ENCODE measurements around the gene ETS1.

DNA sequence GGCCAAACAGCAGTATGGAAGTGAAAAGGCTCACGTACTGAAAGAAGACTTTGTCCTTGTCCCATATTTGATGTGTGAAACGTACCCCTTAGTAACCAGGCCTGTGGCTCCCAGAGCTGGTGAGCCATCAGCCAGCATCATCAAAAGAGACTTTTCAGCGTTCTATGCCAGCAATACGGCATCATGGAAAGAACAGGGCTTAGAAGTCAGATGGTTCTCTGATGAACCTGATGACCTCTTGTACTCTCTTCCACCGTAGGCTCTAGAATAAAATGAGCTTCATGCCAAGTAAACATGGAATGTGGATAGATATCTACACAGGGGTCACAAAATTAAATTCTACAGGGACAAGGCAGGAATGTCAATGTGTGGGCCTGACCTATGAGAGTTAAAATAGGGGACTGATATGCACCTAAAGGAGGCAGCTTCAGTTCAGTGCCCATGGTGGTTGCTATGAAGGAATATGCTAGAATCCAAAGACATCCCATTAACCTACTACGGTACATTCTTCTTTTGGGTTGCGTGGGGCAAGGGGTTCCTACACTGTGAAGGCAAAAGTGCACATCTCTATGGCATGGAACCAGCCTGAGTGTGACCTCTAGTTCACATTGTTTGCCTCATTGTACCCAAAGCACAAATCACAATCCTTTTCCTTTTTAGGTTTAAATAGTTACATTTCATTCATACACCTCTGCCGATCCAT is 130.6 kb downstream of the ETS1 start:
- TF ChIP-seq, protein P1, sequence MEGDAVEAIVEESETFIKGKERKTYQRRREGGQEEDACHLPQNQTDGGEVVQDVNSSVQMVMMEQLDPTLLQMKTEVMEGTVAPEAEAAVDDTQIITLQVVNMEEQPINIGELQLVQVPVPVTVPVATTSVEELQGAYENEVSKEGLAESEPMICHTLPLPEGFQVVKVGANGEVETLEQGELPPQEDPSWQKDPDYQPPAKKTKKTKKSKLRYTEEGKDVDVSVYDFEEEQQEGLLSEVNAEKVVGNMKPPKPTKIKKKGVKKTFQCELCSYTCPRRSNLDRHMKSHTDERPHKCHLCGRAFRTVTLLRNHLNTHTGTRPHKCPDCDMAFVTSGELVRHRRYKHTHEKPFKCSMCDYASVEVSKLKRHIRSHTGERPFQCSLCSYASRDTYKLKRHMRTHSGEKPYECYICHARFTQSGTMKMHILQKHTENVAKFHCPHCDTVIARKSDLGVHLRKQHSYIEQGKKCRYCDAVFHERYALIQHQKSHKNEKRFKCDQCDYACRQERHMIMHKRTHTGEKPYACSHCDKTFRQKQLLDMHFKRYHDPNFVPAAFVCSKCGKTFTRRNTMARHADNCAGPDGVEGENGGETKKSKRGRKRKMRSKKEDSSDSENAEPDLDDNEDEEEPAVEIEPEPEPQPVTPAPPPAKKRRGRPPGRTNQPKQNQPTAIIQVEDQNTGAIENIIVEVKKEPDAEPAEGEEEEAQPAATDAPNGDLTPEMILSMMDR (IDR thresholded peaks at IDR 0.05), result no peak
- no peak for TF ChIP-seq POLR2A (IDR thresholded peaks at IDR 0.05)
- no peak for TF ChIP-seq POLR2AphosphoS5 (IDR thresholded peaks at IDR 0.05)

Measured in prostate gland (tissue), 2 donors.